ENCODE measurements around the gene CCDC69.

DNA sequence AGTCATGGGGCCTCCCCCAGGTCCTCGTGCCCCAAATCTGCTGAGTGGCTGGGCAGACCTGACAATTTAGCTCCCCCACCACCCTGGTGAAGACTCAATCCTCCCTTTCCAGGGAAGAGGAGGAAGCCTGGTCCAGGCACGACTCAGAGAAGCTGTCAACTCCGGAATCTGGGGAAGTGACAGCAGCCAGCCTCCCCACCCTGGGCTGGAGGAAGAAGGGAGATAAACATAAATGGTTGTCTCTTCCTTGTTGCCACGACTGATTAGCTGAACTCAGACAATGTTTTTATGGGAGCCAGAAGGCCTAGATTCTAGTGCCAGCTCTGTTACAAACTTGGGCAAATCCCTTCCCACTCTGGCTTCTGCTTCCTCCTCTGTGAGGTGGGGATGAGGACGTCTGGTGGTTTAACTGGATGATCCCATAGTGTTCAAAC, 15.4 kb downstream of the CCDC69 start:
- TF ChIP-seq, protein P1, sequence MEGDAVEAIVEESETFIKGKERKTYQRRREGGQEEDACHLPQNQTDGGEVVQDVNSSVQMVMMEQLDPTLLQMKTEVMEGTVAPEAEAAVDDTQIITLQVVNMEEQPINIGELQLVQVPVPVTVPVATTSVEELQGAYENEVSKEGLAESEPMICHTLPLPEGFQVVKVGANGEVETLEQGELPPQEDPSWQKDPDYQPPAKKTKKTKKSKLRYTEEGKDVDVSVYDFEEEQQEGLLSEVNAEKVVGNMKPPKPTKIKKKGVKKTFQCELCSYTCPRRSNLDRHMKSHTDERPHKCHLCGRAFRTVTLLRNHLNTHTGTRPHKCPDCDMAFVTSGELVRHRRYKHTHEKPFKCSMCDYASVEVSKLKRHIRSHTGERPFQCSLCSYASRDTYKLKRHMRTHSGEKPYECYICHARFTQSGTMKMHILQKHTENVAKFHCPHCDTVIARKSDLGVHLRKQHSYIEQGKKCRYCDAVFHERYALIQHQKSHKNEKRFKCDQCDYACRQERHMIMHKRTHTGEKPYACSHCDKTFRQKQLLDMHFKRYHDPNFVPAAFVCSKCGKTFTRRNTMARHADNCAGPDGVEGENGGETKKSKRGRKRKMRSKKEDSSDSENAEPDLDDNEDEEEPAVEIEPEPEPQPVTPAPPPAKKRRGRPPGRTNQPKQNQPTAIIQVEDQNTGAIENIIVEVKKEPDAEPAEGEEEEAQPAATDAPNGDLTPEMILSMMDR (IDR thresholded peaks at IDR 0.05; ENCODE audit: insufficient read depth, low read length, poor library complexity, severe bottlenecking): no peak
- no peak for TF ChIP-seq EZH2phosphoT487 (conservative IDR thresholded peaks at IDR 0.05; ENCODE audit: low read length)
